Measurements from ENCODE around the gene FBRS. TPM values are rescaled to one million over a fixed set of nuclear protein-coding genes. Genes with fewer than 3 reads are reported as not detected.

The FBRS gene
- total and polyA plus RNA-seq, 10 of the 15 experiments (the other 5 are each of a cell fraction or from before 2014, with no cell fraction given) = 0.45 to 87.6 (median 14.6) TPM

- TF ChIP-seq NR2C1 (IDR thresholded peaks at IDR 0.05) = peak; percentile 94
- peak; percentile 47; the same call in 1 of the 2 replicates for TF ChIP-seq EED (IDR thresholded peaks at IDR 0.05; ENCODE audit: low read depth)
- no peak for TF ChIP-seq ZNF217 (IDR thresholded peaks at IDR 0.05)
- TF ChIP-seq SIX5 (IDR thresholded peaks at IDR 0.05; ENCODE audit: low read depth, low read length, severe bottlenecking) = no peak
- TF ChIP-seq KLF5 (IDR thresholded peaks at IDR 0.05; ENCODE audit: partially characterized antibody) = no peak
- peak; percentile 81 for TF ChIP-seq RAD21 (IDR thresholded peaks at IDR 0.05; ENCODE audit: insufficient read depth, low read depth, low read length)
- TF ChIP-seq BACH1 (IDR thresholded peaks at IDR 0.05; ENCODE audit: borderline replicate concordance) = peak; percentile 15; the same call in 1 of the 2 replicates
- peak; percentile 71 for TF ChIP-seq YY1 (IDR thresholded peaks at IDR 0.05; ENCODE audit: low read depth, low read length)
- TF ChIP-seq SMC3 (IDR thresholded peaks at IDR 0.05; ENCODE audit: borderline replicate concordance, low read length) = peak; percentile 88
- TF ChIP-seq ZNF687 (IDR thresholded peaks at IDR 0.05) = peak; percentile 69; the same call in 1 of the 2 replicates
- TF ChIP-seq, protein P1, sequence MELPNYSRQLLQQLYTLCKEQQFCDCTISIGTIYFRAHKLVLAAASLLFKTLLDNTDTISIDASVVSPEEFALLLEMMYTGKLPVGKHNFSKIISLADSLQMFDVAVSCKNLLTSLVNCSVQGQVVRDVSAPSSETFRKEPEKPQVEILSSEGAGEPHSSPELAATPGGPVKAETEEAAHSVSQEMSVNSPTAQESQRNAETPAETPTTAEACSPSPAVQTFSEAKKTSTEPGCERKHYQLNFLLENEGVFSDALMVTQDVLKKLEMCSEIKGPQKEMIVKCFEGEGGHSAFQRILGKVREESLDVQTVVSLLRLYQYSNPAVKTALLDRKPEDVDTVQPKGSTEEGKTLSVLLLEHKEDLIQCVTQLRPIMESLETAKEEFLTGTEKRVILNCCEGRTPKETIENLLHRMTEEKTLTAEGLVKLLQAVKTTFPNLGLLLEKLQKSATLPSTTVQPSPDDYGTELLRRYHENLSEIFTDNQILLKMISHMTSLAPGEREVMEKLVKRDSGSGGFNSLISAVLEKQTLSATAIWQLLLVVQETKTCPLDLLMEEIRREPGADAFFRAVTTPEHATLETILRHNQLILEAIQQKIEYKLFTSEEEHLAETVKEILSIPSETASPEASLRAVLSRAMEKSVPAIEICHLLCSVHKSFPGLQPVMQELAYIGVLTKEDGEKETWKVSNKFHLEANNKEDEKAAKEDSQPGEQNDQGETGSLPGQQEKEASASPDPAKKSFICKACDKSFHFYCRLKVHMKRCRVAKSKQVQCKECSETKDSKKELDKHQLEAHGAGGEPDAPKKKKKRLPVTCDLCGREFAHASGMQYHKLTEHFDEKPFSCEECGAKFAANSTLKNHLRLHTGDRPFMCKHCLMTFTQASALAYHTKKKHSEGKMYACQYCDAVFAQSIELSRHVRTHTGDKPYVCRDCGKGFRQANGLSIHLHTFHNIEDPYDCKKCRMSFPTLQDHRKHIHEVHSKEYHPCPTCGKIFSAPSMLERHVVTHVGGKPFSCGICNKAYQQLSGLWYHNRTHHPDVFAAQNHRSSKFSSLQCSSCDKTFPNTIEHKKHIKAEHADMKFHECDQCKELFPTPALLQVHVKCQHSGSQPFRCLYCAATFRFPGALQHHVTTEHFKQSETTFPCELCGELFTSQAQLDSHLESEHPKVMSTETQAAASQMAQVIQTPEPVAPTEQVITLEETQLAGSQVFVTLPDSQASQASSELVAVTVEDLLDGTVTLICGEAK (IDR thresholded peaks at IDR 0.05; ENCODE audit: borderline replicate concordance) = peak; percentile 35; the same call in 1 of the 2 replicates
- TF ChIP-seq, protein P2, sequence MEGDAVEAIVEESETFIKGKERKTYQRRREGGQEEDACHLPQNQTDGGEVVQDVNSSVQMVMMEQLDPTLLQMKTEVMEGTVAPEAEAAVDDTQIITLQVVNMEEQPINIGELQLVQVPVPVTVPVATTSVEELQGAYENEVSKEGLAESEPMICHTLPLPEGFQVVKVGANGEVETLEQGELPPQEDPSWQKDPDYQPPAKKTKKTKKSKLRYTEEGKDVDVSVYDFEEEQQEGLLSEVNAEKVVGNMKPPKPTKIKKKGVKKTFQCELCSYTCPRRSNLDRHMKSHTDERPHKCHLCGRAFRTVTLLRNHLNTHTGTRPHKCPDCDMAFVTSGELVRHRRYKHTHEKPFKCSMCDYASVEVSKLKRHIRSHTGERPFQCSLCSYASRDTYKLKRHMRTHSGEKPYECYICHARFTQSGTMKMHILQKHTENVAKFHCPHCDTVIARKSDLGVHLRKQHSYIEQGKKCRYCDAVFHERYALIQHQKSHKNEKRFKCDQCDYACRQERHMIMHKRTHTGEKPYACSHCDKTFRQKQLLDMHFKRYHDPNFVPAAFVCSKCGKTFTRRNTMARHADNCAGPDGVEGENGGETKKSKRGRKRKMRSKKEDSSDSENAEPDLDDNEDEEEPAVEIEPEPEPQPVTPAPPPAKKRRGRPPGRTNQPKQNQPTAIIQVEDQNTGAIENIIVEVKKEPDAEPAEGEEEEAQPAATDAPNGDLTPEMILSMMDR (IDR thresholded peaks at IDR 0.05 in 2 of 3, conservative IDR thresholded peaks at IDR 0.05 in 1 of 3; ENCODE audit: control insufficient read depth in 2 of 3, extremely low read depth in 1 of 3, insufficient read depth in 1 of 3, low read depth in 3 of 3, low read length in 3 of 3) = peak; percentile 90 to 95 (median 93); a peak in 5 of 6 replicates
- TF ChIP-seq CHD2 (IDR thresholded peaks at IDR 0.05; ENCODE audit: borderline replicate concordance, low read depth, low read length) = 0 out of 2 replicates have a peak, but pooled peaks have one; percentile 16
Measured at GRCh38 chr16:30628628-30629540, 29.3 kb upstream of the FBRS start (continued).
